ENCODE data around the gene RNF182.

DNA sequence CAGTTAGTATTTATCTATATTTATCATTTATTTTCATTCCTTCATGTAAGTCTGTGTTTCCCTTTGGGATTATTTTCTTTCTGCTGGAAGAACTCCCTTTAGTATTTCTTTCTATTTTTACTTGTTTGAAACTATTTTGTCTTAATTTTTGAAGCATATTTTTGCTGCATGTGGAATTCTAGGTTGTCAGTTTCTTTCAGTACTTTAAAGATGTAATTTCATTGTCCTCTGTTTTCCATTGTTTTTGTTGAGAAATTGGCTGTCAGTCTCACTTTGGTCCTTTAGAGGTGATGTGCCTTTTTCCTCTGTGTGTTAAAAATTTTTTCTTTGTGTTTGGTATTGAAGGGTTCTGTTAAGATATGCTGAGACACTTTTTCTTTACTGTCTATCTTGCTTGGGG, 17.1 kb downstream of the RNF182 start:
- TF ChIP-seq CTCF (IDR thresholded peaks at IDR 0.05; ENCODE audit: low read depth, low read length) (no peak), EZH2phosphoT487 (IDR thresholded peaks at IDR 0.05; ENCODE audit: low read depth) (no peak)

Data from OCI-LY3 (cell line).